Measurements from ENCODE around the gene LMO4. TPM values are rescaled to one million over a fixed set of nuclear protein-coding genes. Genes with fewer than 3 reads are reported as not detected.

LMO4 gene
- polyA plus RNA-seq, 2 of the 4 experiments (the other 2 are of a cell fraction): 54.7 to 68.9 TPM

- Histone ChIP-seq H3K27ac (no peak overlapping the region), H3K9me3 (peaks cover 4% of the 10 kb centered on the region; the same call in 1 of the 3 replicates), H3K4me3 (no peak overlapping the region), H3K4me1 (peaks cover 17% of the 10 kb centered on the region), H3K4me2 (no peak overlapping the region)
- ChIA-PET POLR2A (no interaction called here), CTCF (no interaction called here)
- FAIRE-seq (no peak), ATAC-seq (no peak), DNase-seq (ENCODE audit: low read depth in 1 of 2, low spot score in 1 of 2) (no peak)
- TF ChIP-seq KDM1A (IDR thresholded peaks at IDR 0.05; ENCODE audit: low read depth) (no peak), CHD2 (IDR thresholded peaks at IDR 0.05; ENCODE audit: low read length, partially characterized antibody) (no peak), EHF (CRISPR knock-in tag; IDR thresholded peaks at IDR 0.05) (no peak), GATA3 (IDR thresholded peaks at IDR 0.05; ENCODE audit: borderline replicate concordance) (no peak), ZNF302 (CRISPR knock-in tag; IDR thresholded peaks at IDR 0.05) (no peak), RARB (CRISPR knock-in tag; IDR thresholded peaks at IDR 0.05) (no peak), MYC (IDR thresholded peaks at IDR 0.05; ENCODE audit: borderline replicate concordance, low read length) (no peak), HMGXB4 (CRISPR knock-in tag; IDR thresholded peaks at IDR 0.05; ENCODE audit: borderline replicate concordance) (no peak), ZC3H11A (IDR thresholded peaks at IDR 0.05) (no peak), RCOR1 (IDR thresholded peaks at IDR 0.05; ENCODE audit: low read depth, low read length) (no peak), NFE2L2 (conservative IDR thresholded peaks at IDR 0.05; ENCODE audit: low read length) (no peak), ESRRA (IDR thresholded peaks at IDR 0.05; ENCODE audit: borderline replicate concordance, low read length) (no peak), TP53 (CRISPR knock-in tag; IDR thresholded peaks at IDR 0.05) (no peak), POLR2AphosphoS2 (conservative IDR thresholded peaks at IDR 0.05; ENCODE audit: low read length) (no peak), MAX (IDR thresholded peaks at IDR 0.05) (no peak), KDM5A (IDR thresholded peaks at IDR 0.05) (no peak), ZFP36 (IDR thresholded peaks at IDR 0.05; ENCODE audit: borderline replicate concordance, partially characterized antibody) (no peak)
- TF ChIP-seq, protein P1, sequence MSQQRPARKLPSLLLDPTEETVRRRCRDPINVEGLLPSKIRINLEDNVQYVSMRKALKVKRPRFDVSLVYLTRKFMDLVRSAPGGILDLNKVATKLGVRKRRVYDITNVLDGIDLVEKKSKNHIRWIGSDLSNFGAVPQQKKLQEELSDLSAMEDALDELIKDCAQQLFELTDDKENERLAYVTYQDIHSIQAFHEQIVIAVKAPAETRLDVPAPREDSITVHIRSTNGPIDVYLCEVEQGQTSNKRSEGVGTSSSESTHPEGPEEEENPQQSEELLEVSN (IDR thresholded peaks at IDR 0.05; ENCODE audit: borderline replicate concordance, low read depth): no peak
- TF ChIP-seq, protein P2, sequence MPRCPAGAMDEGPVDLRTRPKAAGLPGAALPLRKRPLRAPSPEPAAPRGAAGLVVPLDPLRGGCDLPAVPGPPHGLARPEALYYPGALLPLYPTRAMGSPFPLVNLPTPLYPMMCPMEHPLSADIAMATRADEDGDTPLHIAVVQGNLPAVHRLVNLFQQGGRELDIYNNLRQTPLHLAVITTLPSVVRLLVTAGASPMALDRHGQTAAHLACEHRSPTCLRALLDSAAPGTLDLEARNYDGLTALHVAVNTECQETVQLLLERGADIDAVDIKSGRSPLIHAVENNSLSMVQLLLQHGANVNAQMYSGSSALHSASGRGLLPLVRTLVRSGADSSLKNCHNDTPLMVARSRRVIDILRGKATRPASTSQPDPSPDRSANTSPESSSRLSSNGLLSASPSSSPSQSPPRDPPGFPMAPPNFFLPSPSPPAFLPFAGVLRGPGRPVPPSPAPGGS (IDR thresholded peaks at IDR 0.05): no peak
These were observed 59.7 kb downstream of the LMO4 start for GRCh38 chr1:87388411-87388810.

- TF ChIP-seq, protein P1 (IDR thresholded peaks at IDR 0.05; ENCODE audit: borderline replicate concordance, low read depth): no peak
- TF ChIP-seq JUNB (IDR thresholded peaks at IDR 0.05) (no peak), HOXA7 (CRISPR knock-in tag; IDR thresholded peaks at IDR 0.05) (no peak), TP53 (CRISPR knock-in tag; IDR thresholded peaks at IDR 0.05) (no peak), FOXS1 (CRISPR knock-in tag; IDR thresholded peaks at IDR 0.05) (no peak), ZSCAN20 (CRISPR knock-in tag; IDR thresholded peaks at IDR 0.05) (no peak), CTCF (IDR thresholded peaks at IDR 0.05) (no peak)
- POLR2A ChIA-PET: no interaction called here
These were observed 60.3 kb downstream of the LMO4 start for GRCh38 chr1:87389011-87389410.

More at GRCh38 chr1:87389011-87389410, 60.3 kb downstream of the LMO4 start:
- FAIRE-seq: no peak
- Histone ChIP-seq H3K9me3 (peaks cover 4% of the 10 kb centered on the region; the same call in 1 of the 3 replicates), H3K4me2 (no peak overlapping the region), H3K27ac (no peak overlapping the region), H3K4me3 (no peak overlapping the region), H3K4me1 (peaks cover 17% of the 10 kb centered on the region)
- DNase-seq (ENCODE audit: low read depth in 1 of 2, low spot score in 1 of 2): no peak
- CTCF ChIA-PET: no interaction called here
- 3% methylated on average over 1 of the region's 1 CpG for WGBS (ENCODE audit: missing lambda C conversion rate)
- ATAC-seq: no peak

Data from A549 (cell line).